SK-N-SH (cell line): ENCODE data around the gene LRP1-AS. TPM values are rescaled to one million over a fixed set of nuclear protein-coding genes. Genes with fewer than 3 reads are reported as not detected.

Experiments used
- CTCF ChIA-PET: fragments of 300-600, 350-600 bp; formaldehyde crosslinking; extraction: SDS; loops from one replicate; lab custom pipeline; 2021; lab: Yijun Ruan, JAX
- POLR2A ChIA-PET: fragments of 350-600 bp; sonication (Branson Sonifier 250); formaldehyde crosslinking; extraction: SDS; loops from one replicate; lab custom pipeline; 2020; ENCODE audit warnings: antibody characterized with exemption, inconsistent platforms; lab: Yijun Ruan, JAX
- DNase-seq: peaks from one replicate; pipeline ENCODE4 v3.0.0; 2012
- H2AFZ ChIP-seq: fragments of 200-600 bp; sonication (generic); 2 replicates; pipeline ENCODE4 v1.8.1; 2016; ENCODE audit warnings: antibody characterized with exemption, mild to moderate bottlenecking, low read depth
- H3F3A ChIP-seq: fragments of 200-600 bp; sonication (generic); replicated peaks from 2 replicates; pipeline ENCODE3; 2016; ENCODE audit warnings: antibody characterized with exemption, mild to moderate bottlenecking; ENCODE audit not compliant: insufficient read depth
- H3K27ac ChIP-seq, 2 experiments: fragments of 200-500 bp in 1 of 2; fragments of 200-600 bp in 1 of 2; sonication (Bioruptor generic) in 1 of 2; sonication (generic), shearing (Covaris generic) in 1 of 2; 2 replicates each; pipeline versions ENCODE4 v1.5.1 to v1.6.1; 2014 to 2016; ENCODE audit warnings: low read depth in 2 of 2, inconsistent platforms in 1 of 2, low read length in 1 of 2, mild to moderate bottlenecking in 1 of 2, mixed read lengths in 1 of 2
- H3K27me3 ChIP-seq: fragments of 200-600 bp; sonication (generic), shearing (Covaris generic); 2 replicates; pipeline ENCODE4 v1.6.1; 2016; ENCODE audit warnings: mixed run types; ENCODE audit not compliant: insufficient read depth
- H3K36me3 ChIP-seq, 2 experiments: fragments of 200-500 bp in 1 of 2; fragments of 200-600 bp in 1 of 2; sonication (Bioruptor generic) in 1 of 2; sonication (generic) in 1 of 2; replicated peaks in 1 of 2; 2 replicates each; pipeline versions ENCODE3 to v1.5.1; 2014 to 2016; ENCODE audit warnings: low read length in 1 of 2, mild to moderate bottlenecking in 1 of 2; ENCODE audit not compliant: insufficient read depth in 2 of 2, control insufficient read depth in 1 of 2
- H3K4me1 ChIP-seq, 2 experiments: fragments of 200-500 bp in 1 of 2; fragments of 200-600 bp in 1 of 2; sonication (Bioruptor generic) in 1 of 2; sonication (generic), shearing (Covaris generic) in 1 of 2; 2 replicates each; pipeline versions ENCODE4 v1.5.1 to v1.6.1; 2014 to 2016; ENCODE audit warnings: low read depth in 1 of 2, low read length in 1 of 2, mixed run types in 1 of 2; ENCODE audit not compliant: insufficient read depth in 2 of 2, control insufficient read depth in 1 of 2
- H3K4me2 ChIP-seq: fragments of 200-600 bp; sonication (generic), shearing (Covaris generic); 2 replicates; pipeline ENCODE4 v1.6.1; 2017; ENCODE audit warnings: mixed run types
- H3K4me3 ChIP-seq, 2 experiments: fragments of 200-500 bp in 1 of 2; fragments of 200-600 bp in 1 of 2; sonication (Bioruptor generic) in 1 of 2; sonication (generic), shearing (Covaris generic) in 1 of 2; 2 replicates each; pipeline versions ENCODE4 v1.5.1 to v1.8.1; 2014 to 2016; ENCODE audit warnings: low read depth in 2 of 2, inconsistent platforms in 1 of 2, low read length in 1 of 2, mild to moderate bottlenecking in 1 of 2, mixed read lengths in 1 of 2, moderate library complexity in 1 of 2
- H3K79me2 ChIP-seq: fragments of 200-600 bp; sonication (generic); 2 replicates; pipeline ENCODE4 v1.8.1; 2017; ENCODE audit warnings: mild to moderate bottlenecking; ENCODE audit not compliant: insufficient read depth
- H3K9ac ChIP-seq: fragments of 200-600 bp; sonication (generic); 2 replicates; pipeline ENCODE4 v1.6.1; 2017; ENCODE audit warnings: mixed run types
- H3K9me2 ChIP-seq: fragments of 200-600 bp; sonication (generic); 2 replicates; pipeline ENCODE4 v1.6.1; 2017; ENCODE audit warnings: mixed run types
- H3K9me3 ChIP-seq: fragments of 200-600 bp; sonication (generic); 2 replicates; pipeline ENCODE4 v1.6.1; 2017; ENCODE audit warnings: mixed run types, mild to moderate bottlenecking, moderate library complexity
- H4K20me1 ChIP-seq: fragments of 200-600 bp; sonication (generic); 2 replicates; pipeline ENCODE4 v1.6.1; 2017; ENCODE audit warnings: mild to moderate bottlenecking, mixed run types; ENCODE audit not compliant: insufficient read depth
- EP300 ChIP-seq, 2 experiments: IDR thresholded peaks; 2 replicates each; pipeline versions ENCODE4 v1.4.0 to v1.6.1; 2012; ENCODE audit warnings: borderline replicate concordance in 1 of 2, low read depth in 1 of 2, low read length in 1 of 2
- IRF3 ChIP-seq: fragments of 150-350 bp; IDR thresholded peaks from 2 replicates; pipeline ENCODE4 v1.6.1; 2016; ENCODE audit warnings: mild to moderate bottlenecking, low read depth, low read length
- NFIC ChIP-seq: IDR thresholded peaks from 2 replicates; pipeline ENCODE4 v1.4.0; 2012; ENCODE audit warnings: borderline replicate concordance
- PBX3 ChIP-seq: IDR thresholded peaks from 2 replicates; pipeline ENCODE4; 2012
- RFX5 ChIP-seq: IDR thresholded peaks from 2 replicates; pipeline ENCODE4 v1.6.1; 2012; ENCODE audit warnings: mild to moderate bottlenecking, improper control_type of control experiment, low read length
- SMC3 ChIP-seq: IDR thresholded peaks from 2 replicates; pipeline ENCODE4 v1.6.1; 2012; ENCODE audit warnings: low read depth, low read length, improper control_type of control experiment
- TAF1 ChIP-seq: IDR thresholded peaks from 2 replicates; pipeline ENCODE4 v1.6.1; 2012; ENCODE audit warnings: low read depth, mild to moderate bottlenecking, low read length, moderate library complexity, borderline replicate concordance
- USF2 ChIP-seq: fragments of 150-350 bp; IDR thresholded peaks from 2 replicates; pipeline ENCODE4 v1.6.1; 2017; ENCODE audit warnings: antibody characterized with exemption, low read length, low read depth, borderline replicate concordance
- YY1 ChIP-seq: IDR thresholded peaks from 2 replicates; pipeline ENCODE4 v1.4.0; 2012; ENCODE audit warnings: low read depth, mild to moderate bottlenecking
- WGBS: methylation state at CpG from one replicate; pipeline ENCODE4 v1.1.6; 2017; ENCODE audit warnings: low lambda C conversion rate; 5-methylcytosine and 5-hydroxymethylcytosine counted together
- polyA plus RNA-seq, 3 experiments: library from polyadenylated mRNA; depleted of rRNA; stranded (reverse); fragments of >200 nt; gene quantifications; 2 replicates each; pipeline ENCODE4 v1.2.3, GENCODE V29; 2012

Gene LRP1-AS
- polyA plus RNA-seq, 1 of the 3 experiments (the other 2 are of a cell fraction): not detected

GRCh38 chr12:57179331-57180086 lies 32.1 kb upstream of the LRP1-AS start:
- Histone ChIP-seq H3K4me1 (peaks cover 0 to 16% of the 10 kb centered on the region in 2 experiments; a peak in 1 of 4 replicates), H3K36me3 (peaks cover 30 to 68% of the 10 kb centered on the region in 2 experiments), H2AFZ (no peak overlapping the region), H3K9ac (no peak overlapping the region), H3K9me2 (no peaks in the 10 kb centered on the region), H3K9me3 (no peaks in the 10 kb centered on the region), H3K79me2 (no peaks in the 10 kb centered on the region), H3F3A (peaks cover 10% of the 10 kb centered on the region), H4K20me1 (no peaks in the 10 kb centered on the region), H3K4me3 (no peak overlapping the region), H3K27me3 (no peaks in the 10 kb centered on the region), H3K27ac (no peak overlapping the region), H3K4me2 (no peak overlapping the region)
- TF ChIP-seq NFIC (no peak), USF2 (no peak), EP300 (IDR thresholded peaks at IDR 0.05; ENCODE audit: borderline replicate concordance in 1 of 2, low read depth in 1 of 2, low read length in 1 of 2) (no peak), IRF3 (no peak)
- no peak for DNase-seq
- WGBS: 93% methylated on average over 25 of the region's 27 CpGs
- CTCF ChIA-PET: interaction anchor here (7.6 to 31.5 kb wide), 4 partner anchors 19 to 68 kb away, joined by 52 to 616 read pairs (median 248); partner anchors contain the start of genes LRP1, LRP1-AS and STAT6
- POLR2A ChIA-PET: no interaction called here

- ChIA-PET CTCF (interaction anchor here (14.2 to 31.5 kb wide), 2 partner anchors 17 to 52 kb away, joined by 416 to 616 read pairs; partner anchors contain the start of genes LRP1 and LRP1-AS), POLR2A (no interaction called here)
- no peaks in the 10 kb centered on the region for H3K27me3 ChIP-seq
- no peak overlapping the region for H3K4me3 ChIP-seq
- peaks cover 10% of the 10 kb centered on the region for H3F3A ChIP-seq
- TF ChIP-seq TAF1: no peak
- TF ChIP-seq YY1: no peak
- TF ChIP-seq PBX3: no peak
- TF ChIP-seq RFX5: no peak
- no peak for TF ChIP-seq SMC3
- TF ChIP-seq, all 33 proteins: peak for 0
- H3K79me2 ChIP-seq: no peaks in the 10 kb centered on the region
- no peaks in the 10 kb centered on the region for H4K20me1 ChIP-seq
- no peak overlapping the region for H3K27ac ChIP-seq
- DNase-seq: no peak
- no peak overlapping the region for H2AFZ ChIP-seq
- 87% methylated on average over 11 of the region's 14 CpGs for WGBS
- no peaks in the 10 kb centered on the region for H3K9me2 ChIP-seq
- H3K4me1 ChIP-seq: peaks cover 0 to 16% of the 10 kb centered on the region in 2 experiments; a peak in 1 of 4 replicates
- H3K9me3 ChIP-seq: no peaks in the 10 kb centered on the region
- H3K9ac ChIP-seq: no peak overlapping the region
- peaks cover 24 to 58% of the 10 kb centered on the region in 2 experiments for H3K36me3 ChIP-seq
- H3K4me2 ChIP-seq: no peak overlapping the region
Measured at GRCh38 chr12:57178213-57178612, 30.8 kb upstream of the LRP1-AS start.
